ENCODE results near the gene ASCC1. TPM values are rescaled to one million over a fixed set of nuclear protein-coding genes. Genes with fewer than 3 reads are reported as not detected.
A peak's percentile ranks its signal among the peaks of the same experiment; 100 is the strongest.

Gene ASCC1
- total and polyA plus RNA-seq, 2 donors (not counting 1 experiment from before 2014, with no cell fraction given): 17.9 to 28.1 TPM

GRCh38 chr10:72254813-72255568 lies 38.9 kb upstream of the ASCC1 start:
- H3K36me3 ChIP-seq (replicated peaks in 1 of 2; ENCODE audit: control extremely low read depth in 1 of 2, control insufficient read depth in 1 of 2, extremely low read depth in 1 of 2, insufficient read depth in 2 of 2, low read length in 1 of 2): no peaks in the 10 kb centered on the region
- Mint-ChIP-seq H3K27ac (peak overlapping the region; percentile 90), H3K9me3 (ENCODE audit: insufficient read depth) (no peaks in the 10 kb centered on the region), H3K4me3 (peak overlapping the region; percentile 67), H3K4me1 (peaks cover 67% of the 10 kb centered on the region), H3K27me3 (no peaks in the 10 kb centered on the region)
- H3K9ac ChIP-seq (ENCODE audit: low read length): no peak overlapping the region
- 25% methylated on average over 14 of the region's 15 CpGs for WGBS (ENCODE audit: insufficient coverage)
- peaks cover 3% of the 10 kb centered on the region for H3K79me2 ChIP-seq (ENCODE audit: control insufficient read depth, insufficient read depth, low read length)
- H3K4me3 ChIP-seq (ENCODE audit: control extremely low read depth in 1 of 5, extremely low read depth in 1 of 5, insufficient read depth in 1 of 5, low read depth in 2 of 5, low read length in 4 of 5): no peak overlapping the region
- peak; percentile 49 for DNase-seq
- intact Hi-C loops (cut with micrococcal nuclease): no loop called here
- peak overlapping the region; percentile 27 to 55 for H3K27ac ChIP-seq (ENCODE audit: low read length in 2 of 2)
- H3K9me3 ChIP-seq (ENCODE audit: control extremely low read depth in 1 of 3, control insufficient read depth in 2 of 3, insufficient read depth in 1 of 3, low read length in 2 of 3): no peaks in the 10 kb centered on the region
- CTCF ChIA-PET: interaction anchor here (0.7 to 8.3 kb wide), 7 partner anchors 36 to 970 kb away, joined by 3 to 48 read pairs (median 3); no protein-coding TSS in a partner anchor
- peak; percentile 21 for ATAC-seq (ENCODE audit: low read depth)
- TF ChIP-seq CTCF (IDR thresholded peaks at IDR 0.05) (no peak), EZH2 (IDR thresholded peaks at IDR 0.05; ENCODE audit: borderline replicate concordance, insufficient read depth, low read depth, low read length, poor library complexity, severe bottlenecking) (no peak)
- H3K4me2 ChIP-seq (replicated peaks; ENCODE audit: low read depth, low read length, poor library complexity, severe bottlenecking): peak overlapping the region; percentile 62
- H3K4me1 ChIP-seq (ENCODE audit: control insufficient read depth in 2 of 2, insufficient read depth in 2 of 2, low read length in 2 of 2): peaks cover 70 to 78% of the 10 kb centered on the region in 2 donors
- H3K27me3 ChIP-seq (replicated peaks in 1 of 4; ENCODE audit: control extremely low read depth in 1 of 4, control insufficient read depth in 3 of 4, insufficient read depth in 4 of 4, low read length in 3 of 4): no peaks in the 10 kb centered on the region
- peak overlapping the region; percentile 87 for H2AFZ ChIP-seq (ENCODE audit: insufficient read depth, low read depth, low read length, poor library complexity, severe bottlenecking)
- H4K20me1 ChIP-seq (ENCODE audit: control insufficient read depth, insufficient read depth, low read length, poor library complexity, severe bottlenecking): no peaks in the 10 kb centered on the region
- POLR2A ChIA-PET: interaction anchor here (0.6 to 2.5 kb wide), 13 partner anchors 11 to 81 kb away, joined by 3 to 8 read pairs (median 3); partner anchors contain the start of gene DDIT4

- no peak for TF ChIP-seq CTCF (IDR thresholded peaks at IDR 0.05)
- no peak for TF ChIP-seq EZH2 (IDR thresholded peaks at IDR 0.05; ENCODE audit: borderline replicate concordance, insufficient read depth, low read depth, low read length, poor library complexity, severe bottlenecking)
- peaks cover 0 to 3% (median 0%) of the 10 kb centered on the region in 3 donors for H3K9me3 ChIP-seq (ENCODE audit: control extremely low read depth in 1 of 3, control insufficient read depth in 2 of 3, insufficient read depth in 1 of 3, low read length in 2 of 3)
- H3K9ac ChIP-seq (ENCODE audit: low read length): no peak overlapping the region
- DNase-seq: no peak
- H3K4me1 Mint-ChIP-seq: peaks cover 63% of the 10 kb centered on the region
- H3K4me3 ChIP-seq (ENCODE audit: control extremely low read depth in 1 of 5, extremely low read depth in 1 of 5, insufficient read depth in 1 of 5, low read depth in 2 of 5, low read length in 4 of 5): no peak overlapping the region
- ChIA-PET CTCF (interaction anchor here (0.6 to 8.3 kb wide), 7 partner anchors 9 to 127 kb away, joined by 3 to 48 read pairs (median 4); no protein-coding TSS in a partner anchor), POLR2A (interaction anchor here (0.7 to 2.5 kb wide), 2 partner anchors 22 to 44 kb away, joined by 3 to 6 read pairs; no protein-coding TSS in a partner anchor)
- H3K79me2 ChIP-seq (ENCODE audit: control insufficient read depth, insufficient read depth, low read length): peaks cover 2% of the 10 kb centered on the region
- peaks cover 71 to 76% of the 10 kb centered on the region in 2 donors for H3K4me1 ChIP-seq (ENCODE audit: control insufficient read depth in 2 of 2, insufficient read depth in 2 of 2, low read length in 2 of 2)
- intact Hi-C loops (cut with micrococcal nuclease): no loop called here
- no peaks in the 10 kb centered on the region for H3K27me3 ChIP-seq (replicated peaks in 1 of 4; ENCODE audit: control extremely low read depth in 1 of 4, control insufficient read depth in 3 of 4, insufficient read depth in 4 of 4, low read length in 3 of 4)
- no peaks in the 10 kb centered on the region for H4K20me1 ChIP-seq (ENCODE audit: control insufficient read depth, insufficient read depth, low read length, poor library complexity, severe bottlenecking)
- WGBS (ENCODE audit: insufficient coverage): 100% methylated on average over 3 of the region's 7 CpGs
- peak overlapping the region; percentile 79 for H3K27ac Mint-ChIP-seq
- no peak overlapping the region for H3K4me3 Mint-ChIP-seq
- H3K36me3 ChIP-seq (replicated peaks in 1 of 2; ENCODE audit: control extremely low read depth in 1 of 2, control insufficient read depth in 1 of 2, extremely low read depth in 1 of 2, insufficient read depth in 2 of 2, low read length in 1 of 2): no peaks in the 10 kb centered on the region
- ATAC-seq (ENCODE audit: low read depth): no peak
- H3K4me2 ChIP-seq (replicated peaks; ENCODE audit: low read depth, low read length, poor library complexity, severe bottlenecking): no peak overlapping the region
- no peaks in the 10 kb centered on the region for H3K9me3 Mint-ChIP-seq (ENCODE audit: insufficient read depth)
- H2AFZ ChIP-seq (ENCODE audit: insufficient read depth, low read depth, low read length, poor library complexity, severe bottlenecking): no peak overlapping the region
- no peak overlapping the region for H3K27ac ChIP-seq (ENCODE audit: low read length in 2 of 2)
- no peaks in the 10 kb centered on the region for H3K27me3 Mint-ChIP-seq
Observed at GRCh38 chr10:72253578-72253977, 37.5 kb upstream of the ASCC1 start.
